Muscle layer of colon (tissue), 2 donors: ENCODE results near the gene ZNF276.
"Not testable (repeated sequence)": the region's sequence is repeated elsewhere in the genome, so short reads cannot be mapped to it uniquely, and the experiment has no call there.

ENCODE experiments used
- H3K27ac ChIP-seq: one replicate; pipeline ENCODE4 v1.7.0; 2013; ENCODE audit warnings: low read depth, mild to moderate bottlenecking, low read length, moderate library complexity
- H3K27me3 ChIP-seq, 2 donors: one replicate each; pipeline ENCODE4 v1.7.0; 2013; ENCODE audit warnings: low read length in 2 of 2, mild to moderate bottlenecking in 2 of 2; ENCODE audit not compliant: insufficient read depth in 2 of 2, control insufficient read depth in 1 of 2
- H3K36me3 ChIP-seq: one replicate; pipeline ENCODE4 v1.7.0; 2013; ENCODE audit warnings: mild to moderate bottlenecking, low read length; ENCODE audit not compliant: insufficient read depth
- H3K4me1 ChIP-seq: one replicate; pipeline ENCODE4 v1.7.0; 2013; ENCODE audit warnings: mild to moderate bottlenecking, low read length; ENCODE audit not compliant: insufficient read depth
- H3K4me3 ChIP-seq, 2 donors: one replicate each; pipeline ENCODE4 v1.7.0; 2013; ENCODE audit warnings: low read length in 2 of 2, low read depth in 1 of 2, mild to moderate bottlenecking in 1 of 2, moderate library complexity in 1 of 2
- H3K9ac ChIP-seq: one replicate; pipeline ENCODE4 v1.7.0; 2013; ENCODE audit warnings: low read length
- H3K9me3 ChIP-seq: one replicate; pipeline ENCODE4 v1.7.0; 2013; ENCODE audit warnings: mild to moderate bottlenecking, low read length
- donor health status: abdominal sarcoma.
- donor health status: Adenocarcinoma of cecum.

Gene ZNF276

DNA sequence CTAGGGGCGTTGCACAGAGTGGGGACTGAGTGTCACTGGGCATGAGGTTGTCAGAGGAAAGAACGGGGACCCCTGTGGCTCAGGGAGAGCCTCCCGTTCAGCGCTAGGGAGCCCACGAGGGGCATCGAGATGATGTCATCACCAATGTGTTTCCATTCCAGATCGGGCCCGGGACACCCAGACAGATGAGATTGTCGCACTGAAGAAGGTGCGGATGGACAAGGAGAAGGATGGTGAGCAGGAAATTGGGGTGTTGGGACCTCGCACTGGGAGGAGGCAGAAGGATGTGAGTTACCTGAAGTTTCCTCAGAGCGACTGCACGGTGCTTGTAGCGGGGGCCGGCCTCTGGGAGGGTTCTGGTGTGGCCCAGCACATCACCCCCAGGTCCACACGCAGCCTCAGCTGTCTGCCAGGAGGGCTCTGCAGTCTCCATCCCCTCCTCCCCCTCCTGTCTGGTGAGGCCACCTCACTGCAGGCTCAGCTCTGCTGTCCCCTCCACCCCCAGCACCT, 30.9 kb upstream of the ZNF276 start:
- Histone ChIP-seq H3K4me1 (peaks cover 7% of the 10 kb centered on the region), H3K9me3 (no peaks in the 10 kb centered on the region), H3K27me3 (no peaks in the 10 kb centered on the region), H3K36me3 (peaks cover 38% of the 10 kb centered on the region), H3K9ac (no peak overlapping the region), H3K4me3 (no peak overlapping the region), H3K27ac (no peak overlapping the region)

DNA sequence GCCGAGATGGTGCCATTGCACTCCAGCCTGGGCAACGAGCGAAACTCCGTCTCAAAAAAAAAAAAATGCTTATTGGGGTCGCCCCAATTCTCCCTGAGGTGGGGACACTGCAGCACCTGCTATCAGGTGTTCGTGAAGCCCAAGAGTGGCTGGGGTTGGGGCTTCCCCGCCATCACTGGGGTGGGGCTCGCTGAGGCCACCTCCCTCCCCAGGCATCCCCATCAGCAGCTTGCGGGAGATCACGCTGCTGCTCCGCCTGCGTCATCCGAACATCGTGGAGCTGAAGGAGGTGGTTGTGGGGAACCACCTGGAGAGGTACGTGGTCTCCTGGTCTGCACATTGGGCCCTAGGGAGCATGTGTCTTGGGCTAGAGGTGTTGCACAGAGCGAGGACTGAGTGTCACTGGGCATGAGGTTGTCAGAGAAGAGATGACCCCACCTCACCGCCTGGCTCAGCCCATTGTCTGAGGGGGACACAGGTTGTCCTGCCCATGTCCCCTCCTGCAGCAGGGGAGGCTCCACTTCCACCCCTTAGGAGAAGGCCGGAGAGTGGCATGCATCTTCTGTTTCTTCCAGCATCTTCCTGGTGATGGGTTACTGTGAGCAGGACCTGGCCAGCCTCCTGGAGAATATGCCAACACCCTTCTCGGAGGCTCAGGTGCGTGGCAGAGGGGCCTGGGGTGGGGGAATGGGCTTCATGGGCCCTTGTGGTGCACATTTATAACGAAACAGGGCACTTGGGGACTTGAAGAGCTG, 29.9 kb upstream of the ZNF276 start:
- no peaks in the 10 kb centered on the region for H3K9me3 ChIP-seq
- peaks cover 7% of the 10 kb centered on the region for H3K4me1 ChIP-seq
- H3K4me3 ChIP-seq, result no peak overlapping the region
- no peak overlapping the region for H3K27ac ChIP-seq
- H3K27me3 ChIP-seq, result no peaks in the 10 kb centered on the region
- peaks cover 38% of the 10 kb centered on the region for H3K36me3 ChIP-seq
- H3K9ac ChIP-seq, result no peak overlapping the region

DNA sequence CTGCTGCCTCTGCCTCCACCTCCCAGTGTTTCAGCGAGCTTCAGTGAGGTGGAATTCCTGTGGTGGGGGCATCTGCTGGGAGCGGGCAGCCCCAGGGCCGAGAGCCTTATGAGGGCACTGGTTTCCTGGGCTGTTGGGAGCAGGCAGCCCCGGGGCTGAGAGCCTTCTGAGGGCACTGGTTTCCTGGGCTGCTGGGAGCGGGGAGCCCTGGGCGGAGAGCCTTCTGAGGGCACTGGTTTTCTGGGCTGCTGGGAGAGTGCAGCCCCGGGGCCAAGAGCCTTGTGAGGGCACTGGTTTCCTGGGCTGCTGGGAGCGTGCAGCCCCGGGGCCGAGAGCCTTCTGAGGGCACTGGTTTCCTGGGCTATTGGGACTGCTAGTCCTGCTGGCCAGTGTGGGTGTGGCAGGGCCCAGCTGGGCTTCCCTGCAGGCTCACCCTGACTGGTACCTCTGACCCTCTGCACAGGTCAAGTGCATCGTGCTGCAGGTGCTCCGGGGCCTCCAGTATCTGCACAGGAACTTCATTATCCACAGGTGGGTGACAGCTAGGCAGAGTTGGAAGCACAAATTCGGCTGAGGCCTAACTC, 29.3 kb upstream of the ZNF276 start:
- H3K36me3 ChIP-seq, result peaks cover 38% of the 10 kb centered on the region
- H3K27me3 ChIP-seq, result no peaks in the 10 kb centered on the region
- no peak overlapping the region for H3K4me3 ChIP-seq
- peaks cover 7% of the 10 kb centered on the region for H3K4me1 ChIP-seq
- no peak overlapping the region for H3K9ac ChIP-seq
- no peak overlapping the region for H3K27ac ChIP-seq
- H3K9me3 ChIP-seq, result no peaks in the 10 kb centered on the region

DNA sequence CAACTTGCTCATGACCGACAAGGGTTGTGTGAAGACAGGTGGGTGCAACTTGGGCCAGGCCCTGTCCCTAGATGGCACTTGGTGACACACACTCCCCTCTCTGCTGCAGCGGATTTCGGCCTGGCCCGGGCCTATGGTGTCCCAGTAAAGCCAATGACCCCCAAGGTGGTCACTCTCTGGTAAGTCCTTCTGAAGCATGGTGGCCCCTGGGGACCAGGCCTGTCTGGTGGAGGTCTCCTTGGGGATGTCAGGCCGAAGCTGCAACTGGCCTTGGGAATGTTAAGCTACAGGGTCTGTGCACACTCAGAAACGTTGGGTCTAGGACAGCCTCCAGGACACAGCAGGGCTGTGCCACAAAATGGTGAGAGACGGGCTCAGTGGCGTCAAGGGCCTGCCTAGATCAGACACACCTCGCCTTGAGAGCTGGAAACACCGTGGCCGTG, 28.0 kb upstream of the ZNF276 start:
- Histone ChIP-seq H3K4me1 (no peaks in the 10 kb centered on the region), H3K27ac (no peak overlapping the region), H3K9ac (no peak overlapping the region), H3K4me3 (no peak overlapping the region), H3K27me3 (no peaks in the 10 kb centered on the region), H3K9me3 (no peaks in the 10 kb centered on the region), H3K36me3 (peaks cover 38% of the 10 kb centered on the region)

DNA sequence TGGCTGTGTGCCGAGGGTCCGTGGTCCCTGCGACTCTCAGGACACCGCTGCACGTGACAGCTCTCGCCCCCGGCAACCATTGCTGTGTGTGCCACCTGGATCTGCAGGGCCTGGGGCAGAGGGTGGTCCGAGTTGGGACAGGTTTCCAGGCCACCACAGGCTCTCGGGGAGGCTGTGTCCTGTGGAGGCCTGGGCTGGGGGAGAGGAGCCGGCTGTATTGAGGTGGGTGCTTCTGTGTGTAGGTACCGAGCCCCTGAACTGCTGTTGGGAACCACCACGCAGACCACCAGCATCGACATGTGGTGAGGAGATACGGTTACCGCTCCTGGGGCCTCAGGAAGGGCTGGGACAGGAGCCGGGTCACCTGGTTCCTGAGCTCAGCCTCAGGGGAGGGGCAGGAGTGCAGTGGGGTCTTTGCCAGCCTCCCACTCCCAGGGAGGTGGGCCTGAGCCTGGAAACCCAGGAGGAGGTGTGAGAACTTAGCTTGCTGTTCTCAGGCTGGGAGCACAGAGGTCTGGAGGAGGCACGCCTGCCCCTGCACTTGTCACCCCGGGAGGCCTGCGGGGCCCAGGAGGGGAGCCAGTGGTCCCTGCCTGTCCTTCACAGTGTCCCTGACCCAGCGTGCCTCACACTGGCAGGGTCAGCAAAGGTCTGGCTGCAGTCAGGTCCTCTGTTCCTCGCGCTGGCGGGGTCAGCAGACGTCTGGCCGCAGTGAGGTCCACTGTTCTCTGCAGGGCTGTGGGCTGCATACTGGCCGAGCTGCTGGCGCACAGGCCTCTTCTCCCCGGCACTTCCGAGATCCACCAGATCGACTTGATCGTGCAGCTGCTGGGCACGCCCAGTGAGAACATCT, 27.2 kb upstream of the ZNF276 start:
- Histone ChIP-seq H3K9ac (no peak overlapping the region), H3K27me3 (no peaks in the 10 kb centered on the region), H3K36me3 (peaks cover 34% of the 10 kb centered on the region), H3K27ac (no peak overlapping the region), H3K4me1 (no peaks in the 10 kb centered on the region), H3K4me3 (no peak overlapping the region), H3K9me3 (no peaks in the 10 kb centered on the region)

DNA sequence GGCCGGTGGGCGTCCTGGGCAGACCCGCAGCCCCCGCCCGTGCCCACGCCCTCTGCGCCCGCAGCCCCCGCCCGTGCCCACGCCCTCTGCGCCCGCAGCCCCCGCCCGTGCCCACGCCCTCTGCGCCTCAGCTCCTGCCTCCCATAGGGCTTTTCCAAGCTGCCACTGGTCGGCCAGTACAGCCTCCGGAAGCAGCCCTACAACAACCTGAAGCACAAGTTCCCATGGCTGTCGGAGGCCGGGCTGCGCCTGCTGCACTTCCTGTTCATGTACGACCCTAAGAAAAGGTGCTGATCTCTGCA, 26.6 kb upstream of the ZNF276 start:
- H3K36me3 ChIP-seq, result peaks cover 29% of the 10 kb centered on the region
- not testable (repeated sequence) for H3K9me3 ChIP-seq, H3K27me3 ChIP-seq, H3K4me3 ChIP-seq, H3K4me1 ChIP-seq, H3K9ac ChIP-seq, H3K27ac ChIP-seq

DNA sequence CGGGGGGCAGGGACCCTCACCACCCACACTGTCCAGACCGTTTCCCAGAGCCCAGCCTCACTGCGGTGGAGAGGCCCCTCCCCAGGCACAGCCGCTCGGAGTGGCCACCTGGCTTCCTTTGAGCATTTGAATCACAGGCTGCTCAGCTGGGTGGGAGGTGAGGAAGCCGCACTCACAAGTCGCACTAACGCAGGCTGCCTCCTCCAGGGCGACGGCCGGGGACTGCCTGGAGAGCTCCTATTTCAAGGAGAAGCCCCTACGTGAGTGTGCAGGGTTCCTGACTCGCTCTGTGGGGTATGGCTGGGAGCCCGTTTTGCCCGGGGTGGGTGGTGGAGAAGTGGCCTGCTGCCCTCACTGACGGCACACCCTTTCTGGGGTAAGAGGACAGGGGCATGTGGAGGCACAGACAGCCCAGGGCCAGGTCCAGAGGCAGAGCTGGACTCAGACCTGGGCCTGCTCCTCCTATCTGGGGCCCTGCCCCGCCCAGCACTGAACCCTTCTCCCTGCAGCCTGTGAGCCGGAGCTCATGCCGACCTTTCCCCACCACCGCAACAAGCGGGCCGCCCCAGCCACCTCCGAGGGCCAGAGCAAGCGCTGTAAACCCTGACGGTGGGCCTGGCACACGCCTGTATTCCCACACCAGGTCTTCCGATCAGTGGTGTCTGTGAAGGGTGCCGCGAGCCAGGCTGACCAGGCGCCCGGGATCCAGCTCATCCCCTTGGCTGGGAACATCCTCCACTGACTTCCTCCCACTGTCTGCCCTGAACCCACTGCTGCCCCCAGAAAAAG, 26.1 kb upstream of the ZNF276 start:
- Histone ChIP-seq H3K9ac (no peak overlapping the region), H3K27me3 (no peaks in the 10 kb centered on the region), H3K27ac (no peak overlapping the region), H3K4me1 (peaks cover under 1% of the 10 kb centered on the region), H3K36me3 (peaks cover 29% of the 10 kb centered on the region), H3K4me3 (no peak overlapping the region), H3K9me3 (no peaks in the 10 kb centered on the region)

DNA sequence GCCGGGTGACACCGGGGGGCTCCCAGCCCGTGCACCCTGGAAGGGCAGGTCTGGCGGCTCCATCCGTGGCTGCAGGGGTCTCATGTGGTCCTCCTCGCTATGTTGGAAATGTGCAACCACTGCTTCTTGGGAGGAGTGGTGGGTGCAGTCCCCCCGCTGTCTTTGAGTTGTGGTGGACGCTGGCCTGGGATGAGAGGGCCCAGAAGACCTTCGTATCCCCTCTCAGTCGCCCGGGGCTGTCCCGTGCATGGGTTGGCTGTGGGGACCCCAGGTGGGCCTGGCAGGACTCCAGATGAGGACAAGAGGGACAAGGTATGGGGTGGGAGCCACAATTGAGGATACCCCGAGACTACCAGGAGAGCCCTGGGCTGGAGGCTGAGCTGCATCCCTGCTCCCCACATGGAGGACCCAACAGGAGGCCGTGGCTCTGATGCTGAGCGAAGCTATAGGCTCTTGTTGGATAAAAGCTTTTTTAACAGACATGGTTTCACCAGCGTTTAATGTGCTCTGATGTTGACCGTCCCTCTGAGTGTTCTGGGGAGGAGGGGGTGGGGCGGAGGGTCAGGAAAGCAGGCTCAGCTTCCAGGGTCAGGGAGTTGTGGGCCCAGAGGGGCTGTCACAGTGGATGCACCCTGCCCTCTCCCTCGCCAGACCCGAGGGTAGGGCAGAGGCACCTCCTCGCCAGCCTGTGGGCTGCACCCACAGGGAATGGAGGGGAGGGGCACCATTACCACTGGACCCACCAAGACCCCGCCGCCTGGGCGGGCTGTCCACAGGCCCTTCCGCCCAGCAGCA, 25.3 kb upstream of the ZNF276 start:
- H3K27me3 ChIP-seq, result peaks cover 0 to 6% of the 10 kb centered on the region in 2 donors
- no peaks in the 10 kb centered on the region for H3K9me3 ChIP-seq
- no peak overlapping the region for H3K27ac ChIP-seq
- peaks cover 8% of the 10 kb centered on the region for H3K4me1 ChIP-seq
- no peak overlapping the region for H3K9ac ChIP-seq
- no peak overlapping the region for H3K4me3 ChIP-seq
- peaks cover 25% of the 10 kb centered on the region for H3K36me3 ChIP-seq

DNA sequence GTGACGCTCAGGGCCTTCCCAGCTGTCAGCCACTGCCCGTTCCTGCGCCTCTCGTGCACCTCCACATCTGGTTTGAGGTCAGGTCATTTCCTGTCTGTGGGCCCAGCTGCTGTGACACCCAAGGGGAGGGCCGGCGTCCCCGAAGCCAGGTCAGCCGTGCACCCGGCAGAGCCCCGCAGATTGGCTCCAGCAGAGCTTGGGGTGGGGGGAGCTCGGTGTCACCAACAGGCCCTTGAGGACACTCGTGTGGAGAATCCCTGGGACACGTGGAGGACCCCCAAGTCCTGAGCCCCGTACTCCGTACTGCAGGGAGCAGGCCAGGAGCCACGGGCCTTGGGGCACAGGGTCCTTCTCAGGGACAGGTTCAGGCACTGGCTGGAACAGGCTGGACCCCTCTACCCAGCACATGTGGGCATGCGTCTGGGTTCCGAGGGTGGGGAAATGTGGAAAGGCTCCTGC, 24.6 kb upstream of the ZNF276 start:
- Histone ChIP-seq H3K27me3 (peaks cover 0 to 10% of the 10 kb centered on the region in 2 donors), H3K36me3 (peaks cover 19% of the 10 kb centered on the region)

DNA sequence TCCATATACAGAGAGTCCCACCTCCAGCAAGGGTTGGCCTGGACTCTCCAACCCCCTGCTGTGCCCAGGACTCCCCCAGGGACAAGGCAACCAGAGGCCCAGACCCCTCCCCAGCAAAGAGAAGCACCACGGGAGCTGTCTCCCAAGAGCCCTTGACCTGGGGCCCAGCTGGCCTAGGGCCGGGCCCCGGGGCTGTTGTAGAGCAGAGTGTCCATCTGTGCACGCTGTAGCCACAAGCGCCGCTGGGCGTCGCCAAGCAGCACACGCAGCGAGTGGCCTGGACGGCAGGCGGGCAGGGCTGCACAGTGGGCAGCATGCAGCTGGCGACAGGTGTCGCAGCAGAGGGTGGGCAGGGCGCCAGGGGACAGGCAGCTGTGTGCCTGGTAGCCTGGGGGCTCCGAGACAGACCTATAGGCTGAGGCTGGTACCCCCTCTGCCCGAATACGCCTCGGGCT, 24.1 kb upstream of the ZNF276 start:
- H3K27ac ChIP-seq, result no peak overlapping the region
- peaks cover 15% of the 10 kb centered on the region for H3K36me3 ChIP-seq

More for the DNA sequence above, 24.6 kb upstream of the ZNF276 start:
- Histone ChIP-seq H3K9me3 (no peaks in the 10 kb centered on the region), H3K4me1 (peaks cover 8% of the 10 kb centered on the region), H3K4me3 (no peak overlapping the region), H3K9ac (no peak overlapping the region), H3K27ac (no peak overlapping the region)

More for the DNA sequence above, 24.1 kb upstream of the ZNF276 start:
- H3K9ac ChIP-seq, result no peak overlapping the region
- no peaks in the 10 kb centered on the region for H3K9me3 ChIP-seq
- no peak overlapping the region for H3K4me3 ChIP-seq
- H3K4me1 ChIP-seq, result peaks cover 8% of the 10 kb centered on the region
- H3K27me3 ChIP-seq, result peaks cover 0 to 15% of the 10 kb centered on the region in 2 donors
